CD4-positive, CD25-positive, alpha-beta regulatory T cell (primary cell): ENCODE results near the gene NTNG2. TPM values are rescaled to one million over a fixed set of nuclear protein-coding genes. Genes with fewer than 3 reads are reported as not detected.

Source experiments
- ATAC-seq, 2 donors: fragments of 150-1000 bp; cut with Tn5 transposase; one replicate each; pipeline ENCODE4 v1.10.0; 2021; ENCODE audit warnings: low read depth in 2 of 2, moderate number of reproducible peaks in 2 of 2, moderate library complexity in 1 of 2
- DNase-seq, 3 donors: peaks; one replicate each; pipeline versions ENCODE4 v3.0.0 to v3.0.0-alpha.2; 2012 to 2022; ENCODE audit warnings: mixed read lengths in 1 of 3
- H3K27ac ChIP-seq: one replicate; pipeline ENCODE4 v1.7.0; 2013; ENCODE audit warnings: mild to moderate bottlenecking, low read length; ENCODE audit not compliant: insufficient read depth, poor library complexity, severe bottlenecking
- H3K27me3 ChIP-seq: one replicate; pipeline ENCODE4 v1.7.0; 2013; ENCODE audit warnings: low read length; ENCODE audit not compliant: control insufficient read depth, insufficient read depth
- H3K36me3 ChIP-seq: one replicate; pipeline ENCODE4 v1.7.0; 2013; ENCODE audit warnings: mild to moderate bottlenecking, low read length, moderate library complexity; ENCODE audit not compliant: control insufficient read depth, insufficient read depth
- H3K4me1 ChIP-seq: 2 replicates; pipeline ENCODE4 v1.7.0; 2013; ENCODE audit warnings: mild to moderate bottlenecking, low read length; ENCODE audit not compliant: insufficient read depth, control insufficient read depth, poor library complexity, severe bottlenecking
- H3K4me3 ChIP-seq: one replicate; pipeline ENCODE4 v1.7.0; 2013; ENCODE audit warnings: low read depth, mild to moderate bottlenecking, low read length, moderate library complexity
- H3K9me3 ChIP-seq, 2 experiments: 1 replicate in 1 of 2; 2 replicates in 1 of 2; pipeline ENCODE4 v1.7.0; 2013; ENCODE audit warnings: low read length in 2 of 2, mild to moderate bottlenecking in 1 of 2, moderate library complexity in 1 of 2; ENCODE audit not compliant: control insufficient read depth in 2 of 2
- H3K27ac Mint-ChIP-seq, 3 donors: one replicate each; pipeline ENCODE4 v1.8.0; 2020 to 2022; ENCODE audit warnings: mild to moderate bottlenecking in 3 of 3, mixed read lengths in 3 of 3, moderate library complexity in 2 of 3
- H3K27me3 Mint-ChIP-seq: one replicate; pipeline ENCODE4 v1.8.0; 2022; ENCODE audit warnings: mild to moderate bottlenecking, mixed read lengths
- H3K36me3 Mint-ChIP-seq: one replicate; pipeline ENCODE4 v1.8.0; 2020; ENCODE audit warnings: mixed read lengths
- H3K4me1 Mint-ChIP-seq, 4 donors: one replicate each; pipeline ENCODE4 v1.8.0; 2020 to 2022; ENCODE audit warnings: mixed read lengths in 4 of 4, mild to moderate bottlenecking in 1 of 4
- H3K4me3 Mint-ChIP-seq, 4 donors: one replicate each; pipeline ENCODE4 v1.8.0; 2020 to 2022; ENCODE audit warnings: mild to moderate bottlenecking in 4 of 4, mixed read lengths in 4 of 4, moderate library complexity in 3 of 4
- H3K9me3 Mint-ChIP-seq, 7 donors: one replicate each; pipeline ENCODE4 v1.8.0; 2020 to 2022; ENCODE audit warnings: mixed read lengths in 7 of 7, mild to moderate bottlenecking in 3 of 7, moderate library complexity in 2 of 7
- polyA plus RNA-seq, 4 donors: library from polyadenylated mRNA; unstranded; fragments of 300-500 nt; fragmentation: Illumina TruSeq; gene quantifications; one replicate each; pipeline ENCODE4 v1.2.3, GENCODE V29; 2021
- total RNA-seq: library from RNA; stranded (reverse); gene quantifications from one replicate; pipeline ENCODE4 v1.2.3, GENCODE V29; 2022

The NTNG2 gene
- total and polyA plus RNA-seq, 5 donors from 2014 or later = 0.50 to 14.7 (median 1.2) TPM

- Histone ChIP-seq H3K27me3 (no peaks in the 10 kb centered on the region), H3K4me3 (no peak overlapping the region), H3K4me1 (peaks cover 4% of the 10 kb centered on the region), H3K9me3 (peaks cover 0 to 2% of the 10 kb centered on the region in 2 experiments), H3K27ac (no peak overlapping the region), H3K36me3 (no peaks in the 10 kb centered on the region)
- peak in 1 of 3 donors; percentile 50 for DNase-seq
- Mint-ChIP-seq H3K4me3 (no peak overlapping the region), H3K27ac (no peak overlapping the region), H3K4me1 (peaks cover 0 to 13% (median under 1%) of the 10 kb centered on the region in 4 donors), H3K9me3 (peaks cover 0 to 2% (median 0%) of the 10 kb centered on the region in 7 donors), H3K27me3 (peaks cover 24% of the 10 kb centered on the region), H3K36me3 (no peaks in the 10 kb centered on the region)
- ATAC-seq = no peak
These were observed 14.5 kb upstream of the NTNG2 start for GRCh38 chr9:132147331-132147730.

- Mint-ChIP-seq H3K36me3 (no peaks in the 10 kb centered on the region), H3K9me3 (peaks cover 0 to 2% (median 0%) of the 10 kb centered on the region in 7 donors), H3K4me1 (peaks cover 0 to 13% (median under 1%) of the 10 kb centered on the region in 4 donors), H3K27me3 (peaks cover 21% of the 10 kb centered on the region), H3K27ac (no peak overlapping the region), H3K4me3 (no peak overlapping the region)
- H3K27me3 ChIP-seq = no peaks in the 10 kb centered on the region
- DNase-seq = no peak
- no peak overlapping the region for H3K27ac ChIP-seq
- H3K36me3 ChIP-seq = no peaks in the 10 kb centered on the region
- no peak overlapping the region for H3K4me3 ChIP-seq
- H3K4me1 ChIP-seq = peaks cover 4% of the 10 kb centered on the region
- no peak for ATAC-seq
- peaks cover 0 to 2% of the 10 kb centered on the region in 2 experiments for H3K9me3 ChIP-seq
These were observed 14.0 kb upstream of the NTNG2 start for GRCh38 chr9:132147839-132148238.

- DNase-seq (no peak), ATAC-seq (no peak)
- H3K27me3 ChIP-seq = no peaks in the 10 kb centered on the region
- peaks cover 13% of the 10 kb centered on the region for H3K27me3 Mint-ChIP-seq
- no peaks in the 10 kb centered on the region for H3K36me3 Mint-ChIP-seq
- H3K4me3 Mint-ChIP-seq = no peak overlapping the region
- no peaks in the 10 kb centered on the region for H3K9me3 ChIP-seq
- H3K27ac Mint-ChIP-seq = no peak overlapping the region
- H3K4me1 Mint-ChIP-seq = peaks cover 0 to 8% (median under 1%) of the 10 kb centered on the region in 4 donors
- peaks cover 4% of the 10 kb centered on the region for H3K4me1 ChIP-seq
- no peak overlapping the region for H3K27ac ChIP-seq
- no peak overlapping the region for H3K4me3 ChIP-seq
- H3K36me3 ChIP-seq = no peaks in the 10 kb centered on the region
- no peaks in the 10 kb centered on the region for H3K9me3 Mint-ChIP-seq
These were observed 11.6 kb upstream of the NTNG2 start for GRCh38 chr9:132150256-132150655.

GRCh38 chr9:132151118-132151517, 10.7 kb upstream of the NTNG2 start:
- Mint-ChIP-seq H3K27ac (no peak overlapping the region), H3K4me1 (peaks cover 0 to 7% (median 0%) of the 10 kb centered on the region in 4 donors), H3K36me3 (no peaks in the 10 kb centered on the region), H3K4me3 (no peak overlapping the region), H3K27me3 (peaks cover 12% of the 10 kb centered on the region), H3K9me3 (no peaks in the 10 kb centered on the region)
- Histone ChIP-seq H3K27ac (no peak overlapping the region), H3K27me3 (no peaks in the 10 kb centered on the region), H3K36me3 (no peaks in the 10 kb centered on the region), H3K4me3 (no peak overlapping the region), H3K9me3 (no peaks in the 10 kb centered on the region), H3K4me1 (peaks cover 4% of the 10 kb centered on the region)
- no peak for DNase-seq
- no peak for ATAC-seq

- DNase-seq (no peak), ATAC-seq (no peak)
- Histone ChIP-seq H3K4me3 (no peak overlapping the region), H3K9me3 (no peaks in the 10 kb centered on the region), H3K27ac (no peak overlapping the region), H3K27me3 (no peaks in the 10 kb centered on the region), H3K36me3 (no peaks in the 10 kb centered on the region), H3K4me1 (peaks cover 3% of the 10 kb centered on the region)
- Mint-ChIP-seq H3K4me1 (no peaks in the 10 kb centered on the region), H3K9me3 (no peaks in the 10 kb centered on the region), H3K36me3 (no peaks in the 10 kb centered on the region), H3K27ac (no peak overlapping the region), H3K27me3 (peaks cover 8% of the 10 kb centered on the region), H3K4me3 (no peak overlapping the region)
These were observed 9.6 kb upstream of the NTNG2 start for GRCh38 chr9:132152231-132152630.

- H3K27me3 Mint-ChIP-seq = peaks cover 18% of the 10 kb centered on the region
- H3K27ac Mint-ChIP-seq = no peak overlapping the region
- H3K4me1 ChIP-seq = no peaks in the 10 kb centered on the region
- no peak overlapping the region for H3K27ac ChIP-seq
- ATAC-seq (no peak), DNase-seq (no peak)
- H3K9me3 ChIP-seq = no peaks in the 10 kb centered on the region
- H3K27me3 ChIP-seq = no peaks in the 10 kb centered on the region
- H3K4me3 Mint-ChIP-seq = peak overlapping the region in 1 of 4 donors; percentile 15
- H3K36me3 ChIP-seq = no peaks in the 10 kb centered on the region
- no peaks in the 10 kb centered on the region for H3K9me3 Mint-ChIP-seq
- no peak overlapping the region for H3K4me3 ChIP-seq
- no peaks in the 10 kb centered on the region for H3K4me1 Mint-ChIP-seq
- H3K36me3 Mint-ChIP-seq = no peaks in the 10 kb centered on the region
These were observed 6.8 kb upstream of the NTNG2 start for GRCh38 chr9:132154863-132155567.

- H3K9me3 Mint-ChIP-seq = no peaks in the 10 kb centered on the region
- ATAC-seq (no peak), DNase-seq (no peak)
- Histone ChIP-seq H3K9me3 (no peaks in the 10 kb centered on the region), H3K4me1 (no peaks in the 10 kb centered on the region), H3K27me3 (no peaks in the 10 kb centered on the region), H3K36me3 (no peaks in the 10 kb centered on the region), H3K4me3 (no peak overlapping the region), H3K27ac (no peak overlapping the region)
- peaks cover 0 to 2% (median under 1%) of the 10 kb centered on the region in 4 donors for H3K4me1 Mint-ChIP-seq
- H3K27me3 Mint-ChIP-seq = peaks cover 18% of the 10 kb centered on the region
- peak overlapping the region in 1 of 4 donors; percentile 15 for H3K4me3 Mint-ChIP-seq
- H3K36me3 Mint-ChIP-seq = no peaks in the 10 kb centered on the region
- no peak overlapping the region for H3K27ac Mint-ChIP-seq
These were observed 6.3 kb upstream of the NTNG2 start for GRCh38 chr9:132155568-132155895.

GRCh38 chr9:132156262-132156661, 5.6 kb upstream of the NTNG2 start:
- Mint-ChIP-seq H3K4me3 (no peak overlapping the region), H3K27me3 (peaks cover 19% of the 10 kb centered on the region), H3K4me1 (peaks cover 0 to 7% (median 4%) of the 10 kb centered on the region in 4 donors), H3K27ac (no peak overlapping the region), H3K36me3 (no peaks in the 10 kb centered on the region), H3K9me3 (no peaks in the 10 kb centered on the region)
- H3K4me1 ChIP-seq = peaks cover 6% of the 10 kb centered on the region
- ATAC-seq (no peak), DNase-seq (no peak)
- no peaks in the 10 kb centered on the region for H3K36me3 ChIP-seq
- no peaks in the 10 kb centered on the region for H3K27me3 ChIP-seq
- no peak overlapping the region for H3K4me3 ChIP-seq
- H3K27ac ChIP-seq = no peak overlapping the region
- H3K9me3 ChIP-seq = no peaks in the 10 kb centered on the region
